GM23248 (cell line): ENCODE measurements around the gene AAMP.

ENCODE experiments used
- EZH2 ChIP-seq: fragments of 200-600 bp; sonication (generic); IDR thresholded peaks from 2 replicates; pipeline ENCODE4 v1.6.1; 2018; ENCODE audit warnings: antibody characterized with exemption, mild to moderate bottlenecking; ENCODE audit not compliant: insufficient read depth, poor library complexity, severe bottlenecking
- EZH2phosphoT487 ChIP-seq: fragments of 200-600 bp; sonication (generic); IDR thresholded peaks from 2 replicates; pipeline ENCODE4 v1.6.1; 2018; ENCODE audit warnings: antibody characterized with exemption, moderate library complexity, mild to moderate bottlenecking, low read depth; ENCODE audit not compliant: insufficient read depth

DNA sequence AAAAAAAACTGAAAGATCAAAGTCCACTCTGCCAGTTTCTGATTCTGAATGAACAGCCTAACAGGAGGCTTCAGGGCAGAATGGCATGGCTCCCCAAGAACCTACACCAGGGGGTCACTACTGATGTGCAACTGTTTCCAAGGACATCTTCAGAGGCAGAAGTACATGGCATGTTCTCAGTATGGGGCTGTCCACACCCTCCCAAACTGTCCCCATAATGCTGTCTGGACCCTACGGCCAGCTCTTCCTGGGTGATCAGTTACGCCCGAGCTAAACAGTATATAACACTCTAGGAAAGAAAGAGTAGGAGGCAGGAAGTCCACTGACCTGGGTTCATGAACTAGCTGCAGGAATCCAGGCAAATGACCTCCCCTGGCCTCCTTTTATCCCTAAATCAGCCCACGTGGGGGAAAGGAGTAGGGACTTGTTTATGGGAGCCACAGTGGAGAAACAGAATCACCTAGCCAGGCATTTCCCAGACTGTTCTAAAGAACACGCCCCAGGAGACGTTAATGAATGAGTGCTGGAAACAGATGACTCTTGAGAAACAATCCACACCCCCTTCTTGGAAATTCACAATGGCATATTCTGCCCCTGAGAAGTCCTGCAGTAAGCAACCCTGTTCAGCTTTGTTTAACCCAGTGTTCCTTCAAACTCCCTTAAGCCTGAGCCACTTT is 19.8 kb upstream of the AAMP start:
- TF ChIP-seq EZH2 (no peak), EZH2phosphoT487 (no peak)
